SK-N-MC (cell line): ENCODE data around the gene MACROH2A1.

Experiments
- EZH2 ChIP-seq: fragments of 200-600 bp; sonication (generic); IDR thresholded peaks from one replicate; pipeline ENCODE4 v1.6.1; 2017; ENCODE audit warnings: antibody characterized with exemption
- POLR2AphosphoS5 ChIP-seq: IDR thresholded peaks from 2 replicates; pipeline ENCODE4 v1.6.1; 2012; ENCODE audit warnings: mild to moderate bottlenecking, low read depth, low read length, borderline replicate concordance

- TF ChIP-seq EZH2: no peak
- TF ChIP-seq POLR2AphosphoS5: no peak
These were observed 57.9 kb downstream of the MACROH2A1 start for GRCh38 chr5:135341016-135341666.
